GM19463 (cell line): Measurements from ENCODE around the gene PDLIM5.
A peak's percentile ranks its signal among the peaks of the same experiment; 100 is the strongest.
"Not testable (repeated sequence)": the region's sequence is repeated elsewhere in the genome, so short reads cannot be mapped to it uniquely, and the experiment has no call there.

Source experiments
- ATAC-seq: cut with Tn5 transposase; IDR thresholded peaks from one replicate; pipeline ENCODE4 v1.9.1; 2021; ENCODE audit warnings: mild to moderate bottlenecking, moderate library complexity; ENCODE audit not compliant: unreplicated experiment

PDLIM5 gene

GRCh38 chr4:94451695-94452475 lies at the start of gene PDLIM5:
Gene PDLIM5 (plus strand): TSS chr4:94451942. CDS start chr4:94455289, 3,347 bp downstream.
- ATAC-seq, result peak; percentile 87

- ATAC-seq, result not testable (repeated sequence)
Measured at GRCh38 chr4:94402439-94402838, 49.3 kb upstream of the PDLIM5 start.

- no peak for ATAC-seq
Measured at GRCh38 chr4:94403751-94404150, 48.0 kb upstream of the PDLIM5 start.

DNA sequence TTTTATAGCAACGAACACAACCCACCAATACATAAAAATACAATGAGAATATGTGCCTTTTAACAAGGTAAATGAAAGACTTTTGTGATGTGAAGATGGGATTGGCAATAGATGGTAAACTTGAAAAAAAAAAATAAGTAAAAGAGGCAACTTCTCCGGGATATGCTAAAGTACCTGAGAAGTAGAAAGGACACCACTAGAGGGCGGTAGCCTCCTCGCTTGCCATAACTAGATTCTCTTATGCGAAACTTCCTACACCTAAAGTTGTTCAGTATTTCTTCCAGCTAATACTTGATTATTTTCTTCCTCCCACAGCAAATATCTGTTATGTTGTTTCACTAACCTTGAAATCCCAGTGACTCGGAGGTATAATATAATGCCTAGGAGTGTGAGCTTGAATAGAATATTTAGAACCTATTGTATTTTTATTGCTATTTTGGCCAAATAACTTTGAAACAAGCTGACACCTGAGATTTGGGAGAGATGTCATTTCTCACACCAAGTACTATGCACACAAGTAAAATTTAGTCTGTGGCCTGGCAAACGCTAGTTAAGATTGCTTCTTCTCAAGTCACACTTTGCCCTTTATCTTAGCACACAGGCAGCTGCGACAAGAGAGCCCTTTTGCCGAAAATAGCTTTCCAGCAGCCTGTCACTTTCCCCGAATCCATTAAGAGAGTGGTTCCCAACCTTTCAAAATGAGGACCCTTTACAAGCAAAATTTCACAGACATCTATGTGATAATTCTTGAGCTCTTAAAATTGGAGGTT lies 44.9 kb upstream of the PDLIM5 start:
- ATAC-seq, result peak; percentile 87

DNA sequence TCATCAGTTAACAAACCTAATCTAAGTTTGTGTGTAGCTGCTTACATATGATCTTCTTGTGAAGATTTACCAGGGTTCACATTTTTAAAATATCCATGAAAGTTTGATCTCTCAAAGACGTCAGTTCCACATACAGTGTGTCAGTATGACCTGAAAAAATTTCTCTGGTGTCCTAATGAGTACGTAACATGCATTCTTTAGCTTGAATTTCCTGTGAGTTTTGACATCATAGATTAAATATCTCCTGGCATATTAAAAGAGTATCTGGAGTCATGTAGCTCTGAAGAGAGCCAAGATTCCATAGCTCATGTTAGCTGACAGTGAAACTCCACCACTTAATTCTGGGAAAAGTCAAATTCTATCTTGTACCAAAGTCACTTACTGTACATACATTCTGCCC lies 43.9 kb upstream of the PDLIM5 start:
- ATAC-seq, result no peak

GRCh38 chr4:94408549-94409374 lies 43.0 kb upstream of the PDLIM5 start:
- ATAC-seq, result no peak

GRCh38 chr4:94409375-94409679 lies 42.4 kb upstream of the PDLIM5 start:
- ATAC-seq, result no peak

GRCh38 chr4:94409962-94410361 lies 41.8 kb upstream of the PDLIM5 start:
- no peak for ATAC-seq

DNA sequence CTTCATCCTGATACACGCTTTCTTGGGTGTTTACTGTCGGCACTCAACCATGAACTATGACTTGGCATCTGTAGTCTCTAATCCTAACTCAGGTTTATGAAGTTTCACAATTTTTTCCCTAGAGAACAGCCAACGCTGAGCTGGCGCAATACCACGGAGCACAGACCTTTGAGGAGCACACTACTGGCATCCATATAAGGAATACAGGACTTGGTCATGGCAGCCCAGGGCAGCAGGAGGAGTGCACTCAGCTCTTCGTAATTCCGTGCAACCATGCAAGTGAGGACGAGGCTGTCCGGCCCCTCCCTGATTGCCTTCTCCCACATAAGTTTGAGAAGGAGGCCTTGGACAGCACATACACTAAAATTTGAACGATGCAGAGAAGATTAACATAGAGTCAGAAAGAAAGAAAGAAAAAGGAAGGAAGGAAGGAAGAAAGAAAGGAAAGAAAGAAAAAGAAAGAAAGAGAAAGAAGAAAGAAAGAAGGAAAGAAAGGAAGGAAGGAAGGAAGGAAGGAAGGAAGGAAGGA lies 41.0 kb upstream of the PDLIM5 start:
- ATAC-seq, result no peak

DNA sequence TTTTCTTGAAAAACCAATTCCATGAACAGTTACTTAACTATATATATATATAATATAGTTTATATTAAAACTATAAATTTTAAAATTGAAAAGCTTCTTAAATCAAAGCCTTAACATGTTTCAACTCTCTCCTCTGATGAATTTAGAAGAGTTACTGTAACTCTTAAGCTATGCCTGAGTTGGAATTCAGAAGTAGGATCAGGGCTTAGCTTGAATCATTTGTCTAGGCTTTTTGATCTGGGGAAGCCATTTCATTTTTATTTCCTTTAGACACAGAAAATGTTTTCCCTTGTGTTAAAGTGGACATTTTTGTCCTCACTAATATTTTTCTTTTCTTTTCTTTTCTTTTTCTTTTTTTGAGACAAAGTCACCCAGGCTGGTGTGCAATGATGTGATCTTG lies 40.4 kb upstream of the PDLIM5 start:
- ATAC-seq, result no peak

DNA sequence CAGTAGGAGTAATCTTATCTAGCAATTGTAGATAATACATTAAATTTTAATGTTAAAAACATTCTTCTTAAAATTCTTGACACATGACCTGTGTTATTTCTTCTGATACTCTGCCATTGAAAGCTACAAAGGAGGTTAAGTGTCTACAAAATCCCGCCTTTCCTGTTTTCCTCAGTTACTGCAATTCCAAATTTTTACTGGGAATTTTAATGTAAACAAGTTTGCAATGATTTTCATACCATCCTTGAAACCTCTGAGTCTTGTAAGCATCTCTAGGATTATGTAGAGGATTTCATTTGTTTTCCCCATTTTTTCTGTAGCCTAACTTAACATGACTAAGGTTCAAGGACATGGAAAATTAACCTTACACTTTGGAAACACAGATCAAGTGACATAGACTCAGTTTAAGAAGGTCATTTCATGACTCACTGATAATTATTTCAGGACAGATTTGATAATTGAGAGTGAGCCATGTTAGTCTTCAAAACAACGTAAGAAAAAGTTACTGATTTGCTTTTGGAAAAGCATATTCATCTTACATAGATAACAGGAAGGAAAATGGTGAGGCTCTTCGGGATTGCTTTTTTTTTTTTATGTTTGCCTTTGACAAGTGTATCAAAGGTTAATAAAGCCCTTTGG lies 39.6 kb upstream of the PDLIM5 start:
- ATAC-seq, result no peak

- ATAC-seq, result no peak
Measured at GRCh38 chr4:94412658-94413038, 39.1 kb upstream of the PDLIM5 start.

DNA sequence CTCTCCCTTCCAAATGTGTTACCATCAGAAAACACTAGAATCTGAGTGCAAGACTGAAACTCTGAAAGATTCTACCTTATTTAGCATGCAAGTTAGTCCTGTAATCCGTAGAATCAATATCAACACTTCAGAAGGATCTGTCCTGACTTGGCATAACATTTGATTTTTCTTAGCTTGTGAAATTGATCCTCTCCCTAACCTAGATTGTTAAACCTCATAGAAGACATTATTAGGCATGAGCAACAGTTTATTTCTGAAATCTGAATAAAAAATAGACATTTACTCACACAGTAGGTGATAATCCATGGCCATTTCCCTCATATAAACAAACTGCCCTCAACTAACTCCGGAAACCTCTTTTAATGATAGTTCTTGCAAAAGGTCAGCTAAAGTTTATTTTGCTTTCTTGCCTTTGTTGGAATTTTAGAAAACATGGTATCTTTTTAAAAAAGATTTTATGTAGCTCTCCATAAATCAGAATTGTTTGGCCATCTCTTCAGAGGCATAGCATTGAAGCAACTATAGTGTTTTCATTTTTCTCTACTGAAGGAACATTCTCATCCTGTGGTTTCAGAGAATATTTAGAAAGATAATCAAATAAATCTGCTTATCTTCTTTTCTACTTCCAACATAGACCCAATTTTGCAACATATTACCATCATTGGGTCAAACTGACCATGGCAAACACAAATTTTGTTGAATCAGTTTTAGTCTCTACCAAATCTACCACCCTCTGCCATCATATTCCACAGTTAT lies 38.5 kb upstream of the PDLIM5 start:
- no peak for ATAC-seq

DNA sequence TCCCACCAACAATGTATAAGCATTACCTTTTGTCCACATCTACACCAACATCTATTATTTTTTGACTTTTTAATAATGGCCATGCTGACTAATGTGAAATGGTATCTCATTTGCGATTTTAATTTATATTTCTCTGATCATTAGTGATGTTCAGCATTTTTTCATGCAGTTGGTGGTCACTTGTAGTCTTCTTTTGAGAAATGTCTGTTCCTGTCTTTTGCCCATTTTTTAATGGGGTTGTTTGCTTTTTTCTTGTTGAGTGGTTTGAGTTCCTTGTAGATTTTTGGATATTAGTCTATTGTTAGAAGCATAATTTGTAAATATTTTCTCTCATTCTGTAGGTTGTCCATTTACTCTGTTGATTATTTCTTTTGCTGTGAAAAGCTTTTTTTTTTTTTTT lies 36.8 kb upstream of the PDLIM5 start:
- no peak for ATAC-seq

DNA sequence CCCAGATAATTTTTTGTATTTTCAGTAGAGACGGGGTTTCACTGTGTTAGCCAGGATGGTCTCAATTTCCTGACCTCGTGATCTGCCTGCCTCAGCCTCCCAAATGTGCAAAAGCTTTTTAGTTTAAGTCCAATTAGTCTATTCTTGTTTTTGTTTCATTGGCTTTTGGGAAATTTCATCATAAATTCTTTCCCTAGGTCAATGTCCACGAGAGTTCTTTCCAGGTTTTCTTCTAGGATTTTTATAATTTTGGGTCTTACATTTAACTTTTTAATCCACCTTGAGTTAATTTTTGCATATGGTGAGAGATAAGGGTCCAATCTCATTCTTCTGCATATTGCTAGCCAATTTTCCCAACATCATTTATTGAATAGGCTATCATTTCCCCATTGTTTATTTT lies 36.3 kb upstream of the PDLIM5 start:
- ATAC-seq, result no peak

DNA sequence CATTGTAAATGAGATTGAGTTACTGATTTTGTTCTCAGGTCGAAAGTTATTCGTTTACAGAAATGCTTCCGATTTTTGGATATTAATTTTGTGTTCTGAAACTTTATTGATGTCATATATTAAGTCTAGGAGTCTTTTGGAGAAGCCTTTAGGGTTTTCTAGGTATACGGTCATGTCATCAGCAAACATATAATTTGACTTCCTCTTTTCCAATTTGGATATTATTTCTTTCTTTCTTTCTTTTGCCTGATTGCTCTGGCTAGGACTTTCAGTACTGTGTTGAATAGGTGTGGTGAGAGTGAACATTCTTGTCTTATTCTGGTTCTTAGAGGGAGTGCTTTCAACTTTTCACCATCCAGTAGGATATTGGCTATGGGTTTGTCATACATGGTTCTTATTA lies 35.4 kb upstream of the PDLIM5 start:
- no peak for ATAC-seq

GRCh38 chr4:94416981-94417380 lies 34.8 kb upstream of the PDLIM5 start:
- no peak for ATAC-seq

DNA sequence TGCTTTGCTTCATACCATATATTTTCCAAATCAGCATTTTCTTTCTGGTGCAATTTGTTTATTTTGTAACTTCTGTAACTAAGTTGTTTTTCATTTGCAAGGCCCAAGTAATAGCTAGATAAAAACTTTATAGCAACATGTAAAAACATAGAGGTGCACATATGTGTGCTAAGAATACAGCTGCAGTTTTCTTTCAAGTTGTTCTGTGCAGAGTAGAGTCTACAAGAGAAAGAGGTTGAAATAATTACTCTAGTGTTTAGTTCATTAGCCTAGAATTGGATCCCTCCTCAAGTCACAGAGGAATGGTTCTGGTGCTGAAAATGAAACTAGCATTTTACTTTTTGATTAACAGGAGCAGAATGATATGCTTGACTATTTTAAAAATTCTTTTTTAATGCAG lies 32.2 kb upstream of the PDLIM5 start:
- ATAC-seq, result no peak

DNA sequence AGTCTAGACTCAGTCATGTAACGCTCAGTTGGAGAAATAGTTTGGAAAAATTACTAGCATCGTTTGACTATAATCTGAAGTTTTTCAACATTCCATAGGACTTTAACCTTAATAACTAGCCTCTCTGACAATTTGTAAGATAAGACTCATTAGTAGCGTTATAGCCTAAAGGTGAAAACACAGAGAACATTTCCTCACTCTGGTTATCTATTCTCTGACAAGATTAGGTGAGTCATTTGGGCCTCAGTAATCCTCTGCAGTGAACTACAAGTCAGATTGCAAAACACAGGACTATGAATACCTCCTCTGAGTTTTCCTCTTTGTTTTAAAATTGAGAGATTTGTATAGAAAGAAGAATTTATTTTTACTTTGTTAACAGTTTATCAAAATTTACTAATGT lies 31.8 kb upstream of the PDLIM5 start:
- no peak for ATAC-seq

GRCh38 chr4:94420356-94420755 lies 31.4 kb upstream of the PDLIM5 start:
- ATAC-seq, result no peak
